Mucosa of descending colon (tissue), 3 donors: ENCODE data around the gene INSL3. TPM values are rescaled to one million over a fixed set of nuclear protein-coding genes. Genes with fewer than 3 reads are reported as not detected.
"Not testable (repeated sequence)": the region's sequence is repeated elsewhere in the genome, so short reads cannot be mapped to it uniquely, and the experiment has no call there.

Source experiments
- ATAC-seq: fragments of 200-7000 bp; cut with Tn5 transposase; one replicate; pipeline ENCODE4 v1.9.1; 2020; ENCODE audit warnings: mild to moderate bottlenecking, moderate library complexity
- DNase-seq, 3 donors: peaks; one replicate each; pipeline ENCODE4 v3.0.0-alpha.2; 2020
- H3K36me3 ChIP-seq: fragments of 200-600 bp; one replicate; pipeline ENCODE4 v1.8.0; 2021; ENCODE audit warnings: low read depth, mild to moderate bottlenecking
- H3K4me1 ChIP-seq: fragments of 200-600 bp; one replicate; pipeline ENCODE4 v1.8.0; 2021; ENCODE audit warnings: low read depth, mild to moderate bottlenecking
- H3K4me3 ChIP-seq: fragments of 200-600 bp; one replicate; pipeline ENCODE4 v1.8.0; 2021; ENCODE audit warnings: mild to moderate bottlenecking
- H3K9me3 ChIP-seq: fragments of 200-600 bp; one replicate; pipeline ENCODE4 v1.8.0; 2021; ENCODE audit warnings: mild to moderate bottlenecking
- CTCF ChIP-seq: fragments of 200-600 bp; IDR thresholded peaks from one replicate; pipeline ENCODE4 v1.8.0; 2022; ENCODE audit warnings: antibody characterized with exemption, mild to moderate bottlenecking
- intact Hi-C, 2 donors: fragments of 100-400 bp; cut with DNase I in 1 of 2; cut with micrococcal nuclease in 1 of 2; formaldehyde crosslinking; loops; one replicate each; pipeline versions ENCODE4 v1.11.0 to v1.11.1; 2022; cut with DNase I, micrococcal nuclease
- total RNA-seq, 3 donors: library from RNA; stranded (reverse); fragmentation: NEBNext Ultra II Directional in 2 of 3; extraction: Animal tissue kit (Norgen Biotek cat#: 25700) in 2 of 3; gene quantifications; one replicate each; pipeline versions ENCODE4 v1.2.1 to v1.2.4, GENCODE V29; 2021 to 2023
- donor health status: DM: no; HTN: no; CAD: no; lungs with moderate emphysema.
- donor health status: DM: no; HTN: no; CAD: no.
- donor health status: DM: no; HTN: yes; CAD: no.

Gene INSL3
- total RNA-seq, 3 donors from 2014 or later = not detected

GRCh38 chr19:17803264-17803896 is 17.9 kb downstream of the INSL3 start:
- no peak overlapping the region for H3K4me3 ChIP-seq
- ATAC-seq (peak; percentile 38), DNase-seq (no peak)
- no peaks in the 10 kb centered on the region for H3K36me3 ChIP-seq
- no peak for TF ChIP-seq CTCF
- intact Hi-C loops = no loop called here
- no peaks in the 10 kb centered on the region for H3K9me3 ChIP-seq
- H3K4me1 ChIP-seq = peaks cover 10% of the 10 kb centered on the region

- ATAC-seq (no peak), DNase-seq (no peak)
- Histone ChIP-seq H3K4me1 (peaks cover 14% of the 10 kb centered on the region), H3K9me3 (no peaks in the 10 kb centered on the region), H3K36me3 (no peaks in the 10 kb centered on the region), H3K4me3 (no peak overlapping the region)
- TF ChIP-seq CTCF = no peak
- intact Hi-C loops = no loop called here
Measured at GRCh38 chr19:17802137-17802858, 19.0 kb downstream of the INSL3 start.

- not testable (repeated sequence) for ATAC-seq, H3K9me3 ChIP-seq, DNase-seq, H3K36me3 ChIP-seq, H3K4me3 ChIP-seq
- intact Hi-C loops = loop anchor here in 1 of 2 donors (10.0 kb wide), 1 partner anchor 56 kb away; the partner anchor contains the start of gene RPL18A
- H3K4me1 ChIP-seq = peaks cover 18% of the 10 kb centered on the region
Measured at GRCh38 chr19:17798599-17798998, 22.7 kb downstream of the INSL3 start.

- ATAC-seq (peak; percentile 78), DNase-seq (peak; percentile 83 to 90 (median 88))
- intact Hi-C loops = loop anchor here in 1 of 2 donors (10.0 kb wide), 1 partner anchor 57 kb away; the partner anchor contains the start of gene RPL18A
- Histone ChIP-seq H3K36me3 (no peaks in the 10 kb centered on the region), H3K4me3 (no peak overlapping the region), H3K4me1 (peaks cover 18% of the 10 kb centered on the region), H3K9me3 (no peaks in the 10 kb centered on the region)
- TF ChIP-seq CTCF = no peak
Measured at GRCh38 chr19:17797424-17798201, 23.7 kb downstream of the INSL3 start.

- no peak overlapping the region for H3K4me3 ChIP-seq
- DNase-seq (no peak), ATAC-seq (no peak)
- no peaks in the 10 kb centered on the region for H3K36me3 ChIP-seq
- TF ChIP-seq CTCF = no peak
- H3K9me3 ChIP-seq = no peaks in the 10 kb centered on the region
- peaks cover 19% of the 10 kb centered on the region for H3K4me1 ChIP-seq
- intact Hi-C loops = loop anchor here in 1 of 2 donors (10.0 kb wide), 1 partner anchor 58 kb away; the partner anchor contains the start of gene RPL18A
Measured at GRCh38 chr19:17796838-17797423, 24.4 kb downstream of the INSL3 start.
